Liver (tissue), 3 donors: ENCODE measurements around the gene AFAP1.

ENCODE experiments used
- ATF3 ChIP-seq: IDR thresholded peaks from 2 replicates; pipeline ENCODE4 v1.6.1; 2016; ENCODE audit warnings: antibody characterized with exemption
- EGR1 ChIP-seq, 2 donors: IDR thresholded peaks; 2 replicates each; pipeline ENCODE4 v1.6.1; 2016 to 2018; ENCODE audit warnings: antibody characterized with exemption in 2 of 2, low read depth in 2 of 2
- GABPA ChIP-seq, 2 donors: IDR thresholded peaks in 1 of 2; conservative IDR thresholded peaks in 1 of 2; 2 replicates each; pipeline ENCODE4 v1.6.1; 2016; ENCODE audit warnings: antibody characterized with exemption in 2 of 2, mild to moderate bottlenecking in 1 of 2, moderate library complexity in 1 of 2
- HNF4A ChIP-seq, 2 donors: conservative IDR thresholded peaks; 2 replicates each; pipeline ENCODE4 v1.6.1; 2016; ENCODE audit warnings: antibody characterized with exemption in 2 of 2, mild to moderate bottlenecking in 2 of 2
- JUND ChIP-seq, 2 donors: IDR thresholded peaks; 2 replicates each; pipeline ENCODE4 v1.6.1; 2016; ENCODE audit warnings: antibody characterized with exemption in 2 of 2
- MAX ChIP-seq: IDR thresholded peaks from 2 replicates; pipeline ENCODE4 v1.6.1; 2016; ENCODE audit warnings: antibody characterized with exemption
- RAD21 ChIP-seq, 2 donors: IDR thresholded peaks; 2 replicates each; pipeline ENCODE4 v1.6.1; 2016; ENCODE audit warnings: antibody characterized with exemption in 2 of 2, mild to moderate bottlenecking in 2 of 2
- RXRA ChIP-seq, 2 donors: IDR thresholded peaks; 2 replicates each; pipeline ENCODE4 v1.6.1; 2017 to 2018; ENCODE audit warnings: antibody characterized with exemption in 2 of 2, mild to moderate bottlenecking in 1 of 2
- SP1 ChIP-seq: IDR thresholded peaks from 2 replicates; pipeline ENCODE4 v1.6.1; 2018; ENCODE audit warnings: antibody characterized with exemption, mild to moderate bottlenecking
- YY1 ChIP-seq: IDR thresholded peaks from 2 replicates; pipeline ENCODE4 v1.6.1; 2016; ENCODE audit warnings: antibody characterized with exemption, mild to moderate bottlenecking
- TF ChIP-seq, protein P1 (sequence below): fragments of 150-350 bp; IDR thresholded peaks from 2 replicates; pipeline ENCODE4 v1.5.1; 2017; ENCODE audit warnings: improper control_type of control experiment, low read depth, low read length; ENCODE audit not compliant: missing input control
- TF ChIP-seq, protein P2 (sequence below): IDR thresholded peaks from 2 replicates; pipeline ENCODE4 v1.6.1; 2016; ENCODE audit warnings: antibody characterized with exemption, mild to moderate bottlenecking
- donor health status: healthy.
- donor health status: healthy.

- TF ChIP-seq, protein P1, sequence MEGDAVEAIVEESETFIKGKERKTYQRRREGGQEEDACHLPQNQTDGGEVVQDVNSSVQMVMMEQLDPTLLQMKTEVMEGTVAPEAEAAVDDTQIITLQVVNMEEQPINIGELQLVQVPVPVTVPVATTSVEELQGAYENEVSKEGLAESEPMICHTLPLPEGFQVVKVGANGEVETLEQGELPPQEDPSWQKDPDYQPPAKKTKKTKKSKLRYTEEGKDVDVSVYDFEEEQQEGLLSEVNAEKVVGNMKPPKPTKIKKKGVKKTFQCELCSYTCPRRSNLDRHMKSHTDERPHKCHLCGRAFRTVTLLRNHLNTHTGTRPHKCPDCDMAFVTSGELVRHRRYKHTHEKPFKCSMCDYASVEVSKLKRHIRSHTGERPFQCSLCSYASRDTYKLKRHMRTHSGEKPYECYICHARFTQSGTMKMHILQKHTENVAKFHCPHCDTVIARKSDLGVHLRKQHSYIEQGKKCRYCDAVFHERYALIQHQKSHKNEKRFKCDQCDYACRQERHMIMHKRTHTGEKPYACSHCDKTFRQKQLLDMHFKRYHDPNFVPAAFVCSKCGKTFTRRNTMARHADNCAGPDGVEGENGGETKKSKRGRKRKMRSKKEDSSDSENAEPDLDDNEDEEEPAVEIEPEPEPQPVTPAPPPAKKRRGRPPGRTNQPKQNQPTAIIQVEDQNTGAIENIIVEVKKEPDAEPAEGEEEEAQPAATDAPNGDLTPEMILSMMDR = no peak
- no peak for TF ChIP-seq MAX
- no peak for TF ChIP-seq RAD21 (IDR thresholded peaks at IDR 0.05)
- TF ChIP-seq SP1 = no peak
- no peak for TF ChIP-seq YY1
- no peak for TF ChIP-seq GABPA (IDR thresholded peaks at IDR 0.05 in 1 of 2, conservative IDR thresholded peaks at IDR 0.05 in 1 of 2)
- no peak for TF ChIP-seq EGR1 (IDR thresholded peaks at IDR 0.05; ENCODE audit: low read depth in 2 of 2)
- TF ChIP-seq, protein P2, sequence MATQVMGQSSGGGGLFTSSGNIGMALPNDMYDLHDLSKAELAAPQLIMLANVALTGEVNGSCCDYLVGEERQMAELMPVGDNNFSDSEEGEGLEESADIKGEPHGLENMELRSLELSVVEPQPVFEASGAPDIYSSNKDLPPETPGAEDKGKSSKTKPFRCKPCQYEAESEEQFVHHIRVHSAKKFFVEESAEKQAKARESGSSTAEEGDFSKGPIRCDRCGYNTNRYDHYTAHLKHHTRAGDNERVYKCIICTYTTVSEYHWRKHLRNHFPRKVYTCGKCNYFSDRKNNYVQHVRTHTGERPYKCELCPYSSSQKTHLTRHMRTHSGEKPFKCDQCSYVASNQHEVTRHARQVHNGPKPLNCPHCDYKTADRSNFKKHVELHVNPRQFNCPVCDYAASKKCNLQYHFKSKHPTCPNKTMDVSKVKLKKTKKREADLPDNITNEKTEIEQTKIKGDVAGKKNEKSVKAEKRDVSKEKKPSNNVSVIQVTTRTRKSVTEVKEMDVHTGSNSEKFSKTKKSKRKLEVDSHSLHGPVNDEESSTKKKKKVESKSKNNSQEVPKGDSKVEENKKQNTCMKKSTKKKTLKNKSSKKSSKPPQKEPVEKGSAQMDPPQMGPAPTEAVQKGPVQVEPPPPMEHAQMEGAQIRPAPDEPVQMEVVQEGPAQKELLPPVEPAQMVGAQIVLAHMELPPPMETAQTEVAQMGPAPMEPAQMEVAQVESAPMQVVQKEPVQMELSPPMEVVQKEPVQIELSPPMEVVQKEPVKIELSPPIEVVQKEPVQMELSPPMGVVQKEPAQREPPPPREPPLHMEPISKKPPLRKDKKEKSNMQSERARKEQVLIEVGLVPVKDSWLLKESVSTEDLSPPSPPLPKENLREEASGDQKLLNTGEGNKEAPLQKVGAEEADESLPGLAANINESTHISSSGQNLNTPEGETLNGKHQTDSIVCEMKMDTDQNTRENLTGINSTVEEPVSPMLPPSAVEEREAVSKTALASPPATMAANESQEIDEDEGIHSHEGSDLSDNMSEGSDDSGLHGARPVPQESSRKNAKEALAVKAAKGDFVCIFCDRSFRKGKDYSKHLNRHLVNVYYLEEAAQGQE = no peak
- TF ChIP-seq ATF3 = no peak
- no peak for TF ChIP-seq RXRA (IDR thresholded peaks at IDR 0.05)
- no peak for TF ChIP-seq HNF4A (conservative IDR thresholded peaks at IDR 0.05)
- no peak for TF ChIP-seq JUND (IDR thresholded peaks at IDR 0.05)
Measured at GRCh38 chr4:7983296-7983695, 43.6 kb upstream of the AFAP1 start.
